ENCODE results near the gene CLOCK. TPM values are rescaled to one million over a fixed set of nuclear protein-coding genes. Genes with fewer than 3 reads are reported as not detected.

The CLOCK gene
- total and polyA plus RNA-seq, 12 donors = 6.1 to 40.7 (median 31.1) TPM

DNA sequence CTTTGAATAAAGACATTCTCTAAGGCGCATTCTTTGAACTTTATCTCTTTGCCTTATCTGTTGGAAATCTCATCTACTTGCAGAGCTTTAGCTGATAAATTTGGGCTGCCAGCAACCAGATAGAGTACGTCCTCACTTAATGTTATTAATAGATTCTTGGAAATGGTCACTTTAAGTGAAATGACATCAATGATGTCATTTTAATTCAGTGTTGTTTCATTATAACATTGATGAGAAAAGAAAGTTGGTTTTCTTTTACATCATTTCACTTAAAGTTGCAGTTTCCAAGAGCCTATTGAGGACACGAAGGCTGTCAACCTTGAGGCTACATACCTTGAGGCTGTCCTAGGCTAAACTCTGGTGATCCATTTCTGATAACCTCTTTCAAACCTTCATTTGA, 141.6 kb downstream of the CLOCK start:
- Histone ChIP-seq H3K9me3 (no peaks in the 10 kb centered on the region), H3K27ac (no peak overlapping the region), H3K36me3 (peaks cover 0 to 91% (median 5%) of the 10 kb centered on the region in 9 donors), H3K4me1 (peaks cover 0 to 81% (median 39%) of the 10 kb centered on the region in 9 donors), H3K4me3 (no peak overlapping the region), H3K27me3 (no peaks in the 10 kb centered on the region)
- no peak for DNase-seq
- TF ChIP-seq, protein P1, sequence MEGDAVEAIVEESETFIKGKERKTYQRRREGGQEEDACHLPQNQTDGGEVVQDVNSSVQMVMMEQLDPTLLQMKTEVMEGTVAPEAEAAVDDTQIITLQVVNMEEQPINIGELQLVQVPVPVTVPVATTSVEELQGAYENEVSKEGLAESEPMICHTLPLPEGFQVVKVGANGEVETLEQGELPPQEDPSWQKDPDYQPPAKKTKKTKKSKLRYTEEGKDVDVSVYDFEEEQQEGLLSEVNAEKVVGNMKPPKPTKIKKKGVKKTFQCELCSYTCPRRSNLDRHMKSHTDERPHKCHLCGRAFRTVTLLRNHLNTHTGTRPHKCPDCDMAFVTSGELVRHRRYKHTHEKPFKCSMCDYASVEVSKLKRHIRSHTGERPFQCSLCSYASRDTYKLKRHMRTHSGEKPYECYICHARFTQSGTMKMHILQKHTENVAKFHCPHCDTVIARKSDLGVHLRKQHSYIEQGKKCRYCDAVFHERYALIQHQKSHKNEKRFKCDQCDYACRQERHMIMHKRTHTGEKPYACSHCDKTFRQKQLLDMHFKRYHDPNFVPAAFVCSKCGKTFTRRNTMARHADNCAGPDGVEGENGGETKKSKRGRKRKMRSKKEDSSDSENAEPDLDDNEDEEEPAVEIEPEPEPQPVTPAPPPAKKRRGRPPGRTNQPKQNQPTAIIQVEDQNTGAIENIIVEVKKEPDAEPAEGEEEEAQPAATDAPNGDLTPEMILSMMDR (IDR thresholded peaks at IDR 0.05) = no peak
- ATAC-seq = no peak
- 76 to 79% methylated on average over 3 of the region's 3 CpGs for WGBS, 2 donors
- intact Hi-C loops (cut with DNase I) = no loop called here

- Histone ChIP-seq H3K4me3 (peak overlapping the region in 5 of 10 donors; percentile 82 to 97 (median 87)), H3K9me3 (no peaks in the 10 kb centered on the region), H3K36me3 (peaks cover 0 to 56% (median 5%) of the 10 kb centered on the region in 9 donors), H3K4me1 (peaks cover 0 to 55% (median 34%) of the 10 kb centered on the region in 9 donors), H3K27me3 (no peaks in the 10 kb centered on the region), H3K27ac (peak overlapping the region in 4 of 10 donors; percentile 26 to 99 (median 96))
- intact Hi-C loops (cut with DNase I) = loop anchor here in 7 of 10 donors (5.0 to 10.0 kb wide), 4 partner anchors 37 to 148 kb away; partner anchors contain the start of genes CLOCK (in 4 of the 7) and SRD5A3 (in 4 of the 7)
- no peak for DNase-seq
- TF ChIP-seq, protein P1 (IDR thresholded peaks at IDR 0.05) = no peak
- 80 to 86% methylated on average over 1 of the region's 1 CpG for WGBS, 2 donors
- no peak for ATAC-seq
These were observed 147.1 kb downstream of the CLOCK start for GRCh38 chr4:55399581-55399980.

DNA sequence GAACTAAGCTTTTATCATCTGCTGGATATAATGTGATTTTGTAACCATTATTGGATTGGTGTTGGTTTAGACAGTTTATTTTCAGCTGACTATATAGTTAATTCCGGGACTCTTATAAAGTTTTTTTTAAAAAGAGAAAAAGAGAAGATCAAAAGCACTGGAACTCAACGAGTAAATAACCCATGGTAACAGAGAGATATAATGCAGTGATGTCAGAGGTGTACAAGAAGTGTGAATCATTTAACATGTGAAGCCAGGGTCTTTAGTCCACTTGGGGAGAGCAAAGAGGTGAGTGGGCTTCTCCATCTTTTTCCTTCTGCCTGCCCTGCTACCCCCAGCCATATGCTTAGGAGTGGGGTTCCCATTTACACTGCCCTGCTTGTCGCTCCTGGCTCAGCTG, 147.7 kb downstream of the CLOCK start:
- H3K27ac ChIP-seq = peak overlapping the region in 5 of 10 donors; percentile 26 to 99 (median 97)
- H3K9me3 ChIP-seq = no peaks in the 10 kb centered on the region
- intact Hi-C loops (cut with DNase I) = loop anchor here in 7 of 10 donors (5.0 to 10.0 kb wide), 4 partner anchors 37 to 148 kb away; partner anchors contain the start of genes CLOCK (in 4 of the 7) and SRD5A3 (in 4 of the 7)
- H3K36me3 ChIP-seq = peaks cover 0 to 50% (median 0%) of the 10 kb centered on the region in 9 donors
- ATAC-seq (no peak), DNase-seq (no peak)
- H3K27me3 ChIP-seq = no peaks in the 10 kb centered on the region
- peak overlapping the region in 7 of 10 donors; percentile 82 to 97 (median 87) for H3K4me3 ChIP-seq
- H3K4me1 ChIP-seq = peaks cover 0 to 51% (median 34%) of the 10 kb centered on the region in 9 donors
- TF ChIP-seq, protein P1 (IDR thresholded peaks at IDR 0.05) = no peak
- 55 to 57% methylated on average over 3 of the region's 3 CpGs for WGBS, 2 donors

DNA sequence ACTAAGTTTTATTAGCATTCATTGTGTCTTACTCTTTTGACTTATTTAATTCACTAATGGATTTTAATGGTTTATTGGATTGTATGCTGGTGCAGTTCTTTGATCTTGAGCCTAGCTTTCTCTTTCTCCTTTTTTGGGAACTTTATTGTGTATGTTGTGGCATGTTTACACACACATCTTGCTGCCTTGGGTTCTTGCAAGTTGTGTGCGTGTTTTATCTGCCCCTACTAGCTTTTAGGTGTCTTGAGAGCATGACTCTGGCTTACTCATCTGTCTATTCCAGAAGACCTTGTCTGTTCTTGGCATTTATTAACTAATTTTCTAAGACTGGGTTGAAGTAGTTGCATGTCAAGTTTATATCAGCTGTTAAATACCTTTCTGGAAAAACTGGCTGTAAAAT, 148.2 kb downstream of the CLOCK start:
- 57% methylated on average over 1 of the region's 1 CpG for WGBS, 2 donors
- DNase-seq = no peak
- peaks cover 0 to 50% (median 34%) of the 10 kb centered on the region in 9 donors for H3K4me1 ChIP-seq
- no peaks in the 10 kb centered on the region for H3K27me3 ChIP-seq
- TF ChIP-seq, protein P1 (IDR thresholded peaks at IDR 0.05) = no peak
- peak overlapping the region in 9 of 10 donors; percentile 82 to 99 (median 92) for H3K4me3 ChIP-seq
- intact Hi-C loops (cut with DNase I) = loop anchor here in 7 of 10 donors (5.0 to 10.0 kb wide), 4 partner anchors 36 to 149 kb away; partner anchors contain the start of genes CLOCK (in 4 of the 7) and SRD5A3 (in 4 of the 7)
- no peak for ATAC-seq
- no peaks in the 10 kb centered on the region for H3K9me3 ChIP-seq
- peak overlapping the region in 6 of 10 donors; percentile 96 to 100 (median 98) for H3K27ac ChIP-seq
- peaks cover 0 to 45% (median 0%) of the 10 kb centered on the region in 9 donors for H3K36me3 ChIP-seq
